GM19099 (cell line): ENCODE data around the gene B4GALT4.

ENCODE experiments used
- POLR2A ChIP-seq: IDR thresholded peaks from 3 replicates; pipeline ENCODE4 v1.6.1; 2011; ENCODE audit warnings: low read depth; ENCODE audit not compliant: insufficient read length; ENCODE audit errors: extremely low read depth

B4GALT4 gene

GRCh38 chr3:119177321-119177720 is 63.4 kb downstream of the B4GALT4 start:
- no peak for TF ChIP-seq POLR2A

DNA sequence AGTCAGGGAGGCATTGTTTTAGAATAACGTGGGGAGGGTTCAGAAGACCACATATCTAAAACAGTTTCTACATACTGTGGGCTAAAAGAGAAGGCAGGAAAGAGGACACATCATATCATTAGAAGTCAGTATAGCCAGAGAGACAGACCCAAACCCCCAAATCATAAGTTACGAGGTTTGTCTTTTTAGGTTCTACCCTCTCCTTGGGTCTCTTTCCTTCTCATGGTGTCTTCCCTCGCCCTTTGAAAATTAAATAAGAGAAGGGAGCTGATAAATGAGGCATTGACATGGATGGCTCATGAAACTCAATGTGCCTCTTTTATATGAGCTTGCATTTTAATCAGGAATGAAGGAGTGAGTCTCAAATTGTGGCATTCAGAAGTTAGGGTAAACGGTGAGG is 63.9 kb downstream of the B4GALT4 start:
- no peak for TF ChIP-seq POLR2A

GRCh38 chr3:119175872-119176756 is 64.6 kb downstream of the B4GALT4 start:
- no peak for TF ChIP-seq POLR2A

- no peak for TF ChIP-seq POLR2A
Observed at GRCh38 chr3:119173325-119173724, 67.4 kb downstream of the B4GALT4 start, which contains the start of gene UPK1B. Gene UPK1B (plus strand): TSS chr3:119173598. CDS start chr3:119186742, 13,144 bp downstream.

DNA sequence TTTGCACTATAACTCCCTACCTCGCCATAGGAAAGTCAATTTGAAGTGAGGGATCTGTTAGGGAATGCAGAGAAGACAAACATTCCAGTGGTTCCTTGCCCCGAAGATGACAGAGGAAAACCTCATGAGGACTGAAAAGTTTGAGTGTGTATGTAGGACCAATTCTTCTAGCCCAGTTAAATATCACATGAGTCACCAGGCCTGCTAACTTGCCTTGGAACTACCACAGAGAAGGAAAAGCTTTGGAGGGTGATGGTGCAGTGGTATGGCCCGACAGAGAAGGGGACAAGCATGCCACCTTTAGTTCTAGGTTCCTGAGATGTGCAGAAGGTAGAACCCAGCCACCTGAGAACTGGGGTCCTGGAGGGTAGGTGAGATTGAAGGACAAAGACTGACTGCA is 69.9 kb downstream of the B4GALT4 start:
- no peak for TF ChIP-seq POLR2A
